DND-41 (cell line): Measurements from ENCODE around the gene RIN3.

Experiments used
- EZH2 ChIP-seq: IDR thresholded peaks from 3 replicates; pipeline ENCODE4 v1.6.1; 2012; ENCODE audit warnings: borderline replicate concordance, low read depth, mild to moderate bottlenecking, moderate library complexity, low read length, inconsistent platforms; ENCODE audit not compliant: severe bottlenecking
- TF ChIP-seq, protein P1 (sequence below): IDR thresholded peaks from 2 replicates; pipeline ENCODE4 v1.5.1; 2012; ENCODE audit warnings: borderline replicate concordance, low read length, moderate library complexity, mild to moderate bottlenecking; ENCODE audit not compliant: poor library complexity, severe bottlenecking; ENCODE audit errors: extremely low read depth

DNA sequence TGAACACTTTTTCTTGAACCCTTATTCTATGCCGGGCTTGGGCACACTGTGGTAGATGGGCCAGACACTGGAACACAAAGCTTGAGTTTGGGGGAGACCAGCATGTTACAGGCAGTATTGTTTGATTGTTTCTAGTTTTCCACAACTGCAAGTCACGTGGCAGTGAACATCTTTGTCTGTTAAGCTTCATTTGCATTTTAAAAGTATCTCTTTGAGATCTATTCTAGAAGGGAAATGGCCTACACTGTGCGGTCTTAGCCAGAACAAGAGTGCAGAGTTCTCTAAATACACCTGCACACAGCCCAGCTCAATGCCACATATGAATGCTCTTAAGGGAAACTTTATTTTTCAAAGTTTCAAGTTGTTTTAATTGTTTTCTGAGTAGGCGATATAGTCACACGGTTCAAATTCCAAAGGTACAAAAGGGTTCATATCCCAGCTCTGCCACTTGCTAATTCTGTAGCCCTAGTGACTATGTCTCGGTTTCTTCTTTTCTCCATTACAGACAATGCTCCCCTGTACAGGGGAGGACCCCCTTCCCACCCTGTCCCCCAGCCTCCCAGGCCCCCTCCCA is 24.9 kb downstream of the RIN3 start:
- TF ChIP-seq, protein P1, sequence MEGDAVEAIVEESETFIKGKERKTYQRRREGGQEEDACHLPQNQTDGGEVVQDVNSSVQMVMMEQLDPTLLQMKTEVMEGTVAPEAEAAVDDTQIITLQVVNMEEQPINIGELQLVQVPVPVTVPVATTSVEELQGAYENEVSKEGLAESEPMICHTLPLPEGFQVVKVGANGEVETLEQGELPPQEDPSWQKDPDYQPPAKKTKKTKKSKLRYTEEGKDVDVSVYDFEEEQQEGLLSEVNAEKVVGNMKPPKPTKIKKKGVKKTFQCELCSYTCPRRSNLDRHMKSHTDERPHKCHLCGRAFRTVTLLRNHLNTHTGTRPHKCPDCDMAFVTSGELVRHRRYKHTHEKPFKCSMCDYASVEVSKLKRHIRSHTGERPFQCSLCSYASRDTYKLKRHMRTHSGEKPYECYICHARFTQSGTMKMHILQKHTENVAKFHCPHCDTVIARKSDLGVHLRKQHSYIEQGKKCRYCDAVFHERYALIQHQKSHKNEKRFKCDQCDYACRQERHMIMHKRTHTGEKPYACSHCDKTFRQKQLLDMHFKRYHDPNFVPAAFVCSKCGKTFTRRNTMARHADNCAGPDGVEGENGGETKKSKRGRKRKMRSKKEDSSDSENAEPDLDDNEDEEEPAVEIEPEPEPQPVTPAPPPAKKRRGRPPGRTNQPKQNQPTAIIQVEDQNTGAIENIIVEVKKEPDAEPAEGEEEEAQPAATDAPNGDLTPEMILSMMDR = no peak
- no peak for TF ChIP-seq EZH2
